Heart left ventricle (tissue), 13 donors: ENCODE data around the gene ASB6.

ENCODE experiments used
- CTCF ChIP-seq, 12 donors: fragments of 200-600 bp; sonication (generic) in 4 of 12; IDR thresholded peaks; one replicate each; pipeline versions ENCODE4 v1.5.0 to v1.8.0; 2018 to 2022; ENCODE audit warnings: antibody characterized with exemption in 12 of 12, mild to moderate bottlenecking in 5 of 12
- POLR2A ChIP-seq, 2 donors: fragments of 450-650 bp; IDR thresholded peaks; one replicate each; pipeline ENCODE4 v1.6.1; 2017; ENCODE audit warnings: antibody characterized with exemption in 2 of 2, mild to moderate bottlenecking in 2 of 2, moderate library complexity in 2 of 2
- donor health status: ischemic (EF 13 %, LVEDD 7.1; RV severe dilation, severe dysfunction).
- donor health status: DM: no; HTN: yes; CAD: no.
- donor health status: DM: no; HTN: no; CAD: no.
- donor health status: ischemic (EF 25% LVEDD 6.9; RV normal size, moderate dysfunction).
- donor health status: ischemic (EF 25% LVEDD 5.7; RV mildly dilated, moderate dysfunction).
- donor health status: ischemic (EF 35%, LVEDD 5.7; RV mildly dilated, moderate dysfunction).
- donor health status: nonischemic (EF 11% LVEDD 7.7; RV severe dilation, severe dysfunction).
- donor health status: DM: yes; HTN: yes; CAD: no.
- donor health status: PGD.
- donor health status: ischemic (EF 29% LVEDD 5.4; RV normal size, mild dysfunction).
- donor health status: nonischemic (EF 23%, LVEDD 6.1; RV moderate dilation, normal function).

DNA sequence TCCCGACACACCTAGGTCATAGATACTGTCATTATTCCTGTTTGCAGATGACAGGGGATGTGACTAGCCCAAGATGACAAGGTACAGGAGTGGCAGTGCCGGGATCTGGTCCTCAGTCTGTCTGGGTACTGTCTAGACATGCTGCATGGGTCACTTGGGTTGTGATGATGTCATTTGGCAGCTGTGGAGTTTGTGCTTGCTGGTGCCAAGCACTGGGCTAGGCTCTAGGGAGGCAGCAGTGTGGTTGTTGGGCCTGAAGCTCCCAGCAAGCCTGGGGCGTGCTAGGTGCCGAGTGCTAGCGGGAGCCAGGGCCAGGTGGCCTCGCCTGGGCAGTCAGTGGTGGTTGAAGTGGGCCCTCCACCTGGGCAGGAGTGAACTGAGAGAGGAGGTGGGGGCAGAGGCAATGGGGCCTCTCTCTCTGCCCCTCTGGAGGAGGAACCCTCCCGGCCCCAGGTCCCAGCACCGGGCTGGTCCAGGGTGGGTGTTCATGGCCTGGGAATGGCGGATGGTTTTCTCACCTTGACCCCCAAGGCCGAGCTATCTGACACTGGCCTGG is 8.8 kb upstream of the ASB6 start:
- no peak for TF ChIP-seq POLR2A (IDR thresholded peaks at IDR 0.05)
- no peak for TF ChIP-seq CTCF (IDR thresholded peaks at IDR 0.05)
